Upper lobe of left lung (tissue), 6 donors: ENCODE results near the gene AMFR. TPM values are rescaled to one million over a fixed set of nuclear protein-coding genes. Genes with fewer than 3 reads are reported as not detected.

Experiments
- ATAC-seq, 2 donors: fragments of 200-7000 bp; cut with Tn5 transposase; one replicate each; pipeline ENCODE4 v1.9.1; 2022; ENCODE audit warnings: mild to moderate bottlenecking in 2 of 2, moderate library complexity in 2 of 2; ENCODE audit not compliant: low FRiP score in 2 of 2
- DNase-seq, 2 donors: peaks; one replicate each; pipeline ENCODE4 v3.0.0-alpha.2; 2019 to 2020
- H3K27ac ChIP-seq, 4 donors: fragments of 200-600 bp; sonication (generic); one replicate each; pipeline ENCODE4 v1.5.1; 2016 to 2019
- H3K27me3 ChIP-seq, 4 donors: fragments of 200-600 bp; sonication (generic); one replicate each; pipeline ENCODE4 v1.5.1; 2017 to 2019
- H3K36me3 ChIP-seq, 4 donors: fragments of 200-600 bp; sonication (generic); one replicate each; pipeline ENCODE4 v1.5.1; 2016 to 2019
- H3K4me1 ChIP-seq, 4 donors: fragments of 200-600 bp; sonication (generic); one replicate each; pipeline ENCODE4 v1.5.1; 2018 to 2019
- H3K4me3 ChIP-seq, 4 donors: fragments of 200-600 bp; sonication (generic); one replicate each; pipeline ENCODE4 v1.5.1; 2017 to 2019; ENCODE audit warnings: mild to moderate bottlenecking in 2 of 4, moderate library complexity in 1 of 4
- H3K9me3 ChIP-seq, 4 donors: fragments of 200-600 bp; sonication (generic); one replicate each; pipeline ENCODE4 v1.5.1; 2018 to 2019
- CTCF ChIP-seq, 6 experiments: fragments of 450-650 bp in 4 of 6; fragments of 200-600 bp in 2 of 6; sonication (generic) in 2 of 6; IDR thresholded peaks; one replicate each; pipeline ENCODE4 v1.5.1; 2016 to 2019; ENCODE audit warnings: antibody characterized with exemption in 6 of 6
- EP300 ChIP-seq, 4 donors: sonication (generic); formaldehyde crosslinking; IDR thresholded peaks; one replicate each; pipeline ENCODE4 v1.5.1; 2017; ENCODE audit warnings: antibody characterized with exemption in 4 of 4, control low read depth in 2 of 4
- POLR2A ChIP-seq, 4 donors: fragments of 450-650 bp; IDR thresholded peaks; one replicate each; pipeline ENCODE4 v1.5.1; 2016 to 2017; ENCODE audit warnings: antibody characterized with exemption in 4 of 4, mild to moderate bottlenecking in 2 of 4
- POLR2AphosphoS5 ChIP-seq, 2 donors: sonication (generic); formaldehyde crosslinking; IDR thresholded peaks; one replicate each; pipeline ENCODE4 v1.5.1; 2017; ENCODE audit warnings: antibody characterized with exemption in 2 of 2
- WGBS, 2 donors: methylation state at CpG; one replicate each; pipeline ENCODE4 v1.1.5; 2017 to 2018; 5-methylcytosine and 5-hydroxymethylcytosine counted together
- total RNA-seq, 6 donors: library from RNA; depleted of rRNA in 4 of 6; stranded (reverse); fragments of >200 nt in 4 of 6; gene quantifications; one replicate each; pipeline versions ENCODE4 v1.1.0 to v1.2.1, GENCODE V29; 2016 to 2021
- donor health status: DM: no; HTN: no; CAD: no; lungs with moderate emphysema.
- donor health status: DM: no; HTN: yes; CAD: no; lungs with severe emphysema.

Gene AMFR
- total RNA-seq, 6 donors from 2014 or later, result 67.1 to 344 (median 98.0) TPM

- Histone ChIP-seq H3K9me3 (no peaks in the 10 kb centered on the region), H3K27ac (no peak overlapping the region), H3K4me1 (peaks cover 15 to 26% (median 19%) of the 10 kb centered on the region in 4 donors), H3K4me3 (no peak overlapping the region), H3K27me3 (no peaks in the 10 kb centered on the region), H3K36me3 (no peaks in the 10 kb centered on the region)
- ATAC-seq (no peak), DNase-seq (no peak)
- 90 to 97% methylated on average over 5 of the region's 5 CpGs for WGBS, 2 donors
- no peak for TF ChIP-seq POLR2AphosphoS5 (IDR thresholded peaks at IDR 0.05)
- no peak for TF ChIP-seq EP300 (IDR thresholded peaks at IDR 0.05)
- no peak for TF ChIP-seq CTCF (IDR thresholded peaks at IDR 0.05)
- TF ChIP-seq POLR2A (IDR thresholded peaks at IDR 0.05), result no peak
Observed at GRCh38 chr16:56421976-56422669, 3.2 kb downstream of the AMFR start.

GRCh38 chr16:56421313-56421712 is 4.0 kb downstream of the AMFR start:
- DNase-seq (no peak), ATAC-seq (no peak)
- Histone ChIP-seq H3K4me1 (peaks cover 18 to 26% (median 19%) of the 10 kb centered on the region in 4 donors), H3K4me3 (no peak overlapping the region), H3K27me3 (no peaks in the 10 kb centered on the region), H3K27ac (no peak overlapping the region), H3K36me3 (no peaks in the 10 kb centered on the region), H3K9me3 (no peaks in the 10 kb centered on the region)
- TF ChIP-seq POLR2AphosphoS5 (IDR thresholded peaks at IDR 0.05), result no peak
- TF ChIP-seq POLR2A (IDR thresholded peaks at IDR 0.05), result no peak
- TF ChIP-seq EP300 (IDR thresholded peaks at IDR 0.05), result no peak
- no peak for TF ChIP-seq CTCF (IDR thresholded peaks at IDR 0.05)
- WGBS, 2 donors, result 87 to 89% methylated on average over 2 of the region's 2 CpGs

- Histone ChIP-seq H3K4me1 (peaks cover 18 to 21% (median 20%) of the 10 kb centered on the region in 4 donors), H3K9me3 (no peaks in the 10 kb centered on the region), H3K4me3 (no peak overlapping the region), H3K27ac (no peak overlapping the region), H3K36me3 (no peaks in the 10 kb centered on the region), H3K27me3 (no peaks in the 10 kb centered on the region)
- DNase-seq (no peak), ATAC-seq (no peak)
- TF ChIP-seq POLR2AphosphoS5 (IDR thresholded peaks at IDR 0.05), result no peak
- no peak for TF ChIP-seq POLR2A (IDR thresholded peaks at IDR 0.05)
- TF ChIP-seq EP300 (IDR thresholded peaks at IDR 0.05), result no peak
- TF ChIP-seq CTCF (IDR thresholded peaks at IDR 0.05), result no peak
Observed at GRCh38 chr16:56420613-56421012, 4.7 kb downstream of the AMFR start.

- 90 to 95% methylated on average over 8 of the region's 8 CpGs for WGBS, 2 donors
- TF ChIP-seq POLR2A (IDR thresholded peaks at IDR 0.05) (no peak), CTCF (IDR thresholded peaks at IDR 0.05) (no peak), EP300 (IDR thresholded peaks at IDR 0.05) (no peak)
- ATAC-seq (no peak), DNase-seq (no peak)
- Histone ChIP-seq H3K9me3 (no peaks in the 10 kb centered on the region), H3K4me3 (no peak overlapping the region), H3K4me1 (peaks cover 18 to 21% (median 20%) of the 10 kb centered on the region in 4 donors), H3K36me3 (no peaks in the 10 kb centered on the region), H3K27ac (no peak overlapping the region), H3K27me3 (no peaks in the 10 kb centered on the region)
Observed at GRCh38 chr16:56419740-56420548, 5.4 kb downstream of the AMFR start.
